H7 (cell line): ENCODE data around the gene TOR3A. TPM values are rescaled to one million over a fixed set of nuclear protein-coding genes. Genes with fewer than 3 reads are reported as not detected.
"Not testable (repeated sequence)": the region's sequence is repeated elsewhere in the genome, so short reads cannot be mapped to it uniquely, and the experiment has no call there.

Experiments used
- DNase-seq: peaks from one replicate; pipeline ENCODE4 v3.0.0; 2012
- H3K27me3 ChIP-seq: 2 replicates; pipeline ENCODE4 v1.6.0; 2011; ENCODE audit warnings: mild to moderate bottlenecking, low read length; ENCODE audit not compliant: control insufficient read depth, insufficient read depth
- H3K36me3 ChIP-seq: replicated peaks from 2 replicates; pipeline ENCODE4 v1.5.1; 2011; ENCODE audit warnings: low read length; ENCODE audit not compliant: control insufficient read depth, insufficient read depth
- H3K4me3 ChIP-seq: 2 replicates; pipeline ENCODE4 v1.5.1; 2011; ENCODE audit warnings: low read depth, mild to moderate bottlenecking, control low read depth, low read length, moderate library complexity; ENCODE audit not compliant: insufficient read depth
- total RNA-seq: library from RNA; depleted of rRNA; stranded (reverse); fragments of >200 nt; shearing (Covaris generic); gene quantifications from 2 replicates; pipeline ENCODE4 v1.2.3, GENCODE V29; 2014; rRNA removed

TOR3A gene
- total RNA-seq, 1 experiment from 2014 or later: 25.3 TPM

GRCh38 chr1:179138755-179139154 lies 56.9 kb downstream of the TOR3A start:
- H3K4me3 ChIP-seq, H3K27me3 ChIP-seq, H3K36me3 ChIP-seq, DNase-seq: not testable (repeated sequence)

- H3K4me3 ChIP-seq: no peak overlapping the region
These were observed 59.9 kb downstream of the TOR3A start for GRCh38 chr1:179141592-179142251.

GRCh38 chr1:179142889-179143299 lies 61.0 kb downstream of the TOR3A start:
- no peaks in the 10 kb centered on the region for H3K36me3 ChIP-seq
- no peak overlapping the region for H3K4me3 ChIP-seq
- no peaks in the 10 kb centered on the region for H3K27me3 ChIP-seq
- DNase-seq: no peak

More at GRCh38 chr1:179141592-179142251, 59.9 kb downstream of the TOR3A start:
- no peaks in the 10 kb centered on the region for H3K36me3 ChIP-seq
- no peaks in the 10 kb centered on the region for H3K27me3 ChIP-seq
- no peak for DNase-seq

GRCh38 chr1:179143322-179143721 lies 61.5 kb downstream of the TOR3A start:
- no peaks in the 10 kb centered on the region for H3K36me3 ChIP-seq
- H3K4me3 ChIP-seq: no peak overlapping the region
- no peaks in the 10 kb centered on the region for H3K27me3 ChIP-seq
- no peak for DNase-seq

- no peaks in the 10 kb centered on the region for H3K36me3 ChIP-seq
- H3K27me3 ChIP-seq: no peaks in the 10 kb centered on the region
- no peak for DNase-seq
- no peak overlapping the region for H3K4me3 ChIP-seq
These were observed 62.8 kb downstream of the TOR3A start for GRCh38 chr1:179144626-179145025.

GRCh38 chr1:179145521-179145920 lies 63.7 kb downstream of the TOR3A start:
- no peaks in the 10 kb centered on the region for H3K27me3 ChIP-seq
- DNase-seq: no peak
- no peaks in the 10 kb centered on the region for H3K36me3 ChIP-seq

More at GRCh38 chr1:179145521-179145920, 63.7 kb downstream of the TOR3A start:
- H3K4me3 ChIP-seq: no peak overlapping the region

Other genes starting within 250 kb of the TOR3A start
- 0.11 TPM in 1 of 2 replicates, not detected in the other for gene ANGPTL1, start 211.0 kb upstream of the TOR3A start, total RNA-seq
- 34.5 and 43.5 TPM in 2 replicates for gene FAM20B, start 56.2 kb upstream of the TOR3A start, total RNA-seq
- gene ABL2, start 147.6 kb downstream of the TOR3A start, total RNA-seq: 7.9 and 11.6 TPM in 2 replicates
- 2.7 and 2.8 TPM in 2 replicates for gene SOAT1, start 211.7 kb downstream of the TOR3A start, total RNA-seq